Activated T-cell treated with anti-CD3 and anti-CD28 coated beads for 1 hour (primary cell): ENCODE data around the gene HYAL3.
A peak's percentile ranks its signal among the peaks of the same experiment; 100 is the strongest.
"Not testable (repeated sequence)": the region's sequence is repeated elsewhere in the genome, so short reads cannot be mapped to it uniquely, and the experiment has no call there.

Source experiments
- DNase-seq: peaks from one replicate; pipeline ENCODE4 v3.0.0-alpha.2; 2020; ENCODE audit warnings: low read depth

The HYAL3 gene

GRCh38 chr3:50314816-50315215, 15.6 kb upstream of the HYAL3 start:
- DNase-seq, result no peak

GRCh38 chr3:50314342-50314741, 15.1 kb upstream of the HYAL3 start:
- DNase-seq, result no peak

GRCh38 chr3:50312041-50312440, 12.8 kb upstream of the HYAL3 start:
- DNase-seq, result not testable (repeated sequence)

- no peak for DNase-seq
Measured at GRCh38 chr3:50304601-50305000, 5.4 kb upstream of the HYAL3 start.

GRCh38 chr3:50303013-50303815, 4.0 kb upstream of the HYAL3 start, which contains the start of gene HYAL1:
HYAL1 (minus strand) TSS chr3:50303574; CDS start chr3:50302956, 618 bp downstream.
- DNase-seq, result no peak

- DNase-seq, result no peak
Measured at GRCh38 chr3:50302095-50303012, 3.1 kb upstream of the HYAL3 start.

- DNase-seq, result no peak
Measured at GRCh38 chr3:50300681-50301254, 1.6 kb upstream of the HYAL3 start.

- no peak for DNase-seq
Measured at GRCh38 chr3:50299929-50300680, 900 bp upstream of the HYAL3 start.

- DNase-seq, result no peak
Measured at GRCh38 chr3:50299638-50299928, 378 bp upstream of the HYAL3 start.

- DNase-seq, result no peak
Measured at GRCh38 chr3:50297896-50298725, 1.1 kb downstream of the HYAL3 start.

GRCh38 chr3:50297384-50297775, 1.8 kb downstream of the HYAL3 start:
- DNase-seq, result no peak

GRCh38 chr3:50296721-50297383, 2.4 kb downstream of the HYAL3 start:
- no peak for DNase-seq

- no peak for DNase-seq
Measured at GRCh38 chr3:50295553-50296431, 3.4 kb downstream of the HYAL3 start.

- no peak for DNase-seq
Measured at GRCh38 chr3:50294492-50295403, 4.5 kb downstream of the HYAL3 start.

- no peak for DNase-seq
Measured at GRCh38 chr3:50294089-50294488, 5.1 kb downstream of the HYAL3 start.

- DNase-seq, result no peak
Measured at GRCh38 chr3:50293079-50293801, 6.0 kb downstream of the HYAL3 start.

GRCh38 chr3:50292159-50293078, 6.8 kb downstream of the HYAL3 start, which contains the start of gene IFRD2:
IFRD2 (minus strand) TSS chr3:50292429; CDS start chr3:50292274, 155 bp downstream.
- DNase-seq, result peak; percentile 90
